ENCODE results near the gene EVI2A.
"Not testable (repeated sequence)": the region's sequence is repeated elsewhere in the genome, so short reads cannot be mapped to it uniquely, and the experiment has no call there.

EVI2A gene

DNA sequence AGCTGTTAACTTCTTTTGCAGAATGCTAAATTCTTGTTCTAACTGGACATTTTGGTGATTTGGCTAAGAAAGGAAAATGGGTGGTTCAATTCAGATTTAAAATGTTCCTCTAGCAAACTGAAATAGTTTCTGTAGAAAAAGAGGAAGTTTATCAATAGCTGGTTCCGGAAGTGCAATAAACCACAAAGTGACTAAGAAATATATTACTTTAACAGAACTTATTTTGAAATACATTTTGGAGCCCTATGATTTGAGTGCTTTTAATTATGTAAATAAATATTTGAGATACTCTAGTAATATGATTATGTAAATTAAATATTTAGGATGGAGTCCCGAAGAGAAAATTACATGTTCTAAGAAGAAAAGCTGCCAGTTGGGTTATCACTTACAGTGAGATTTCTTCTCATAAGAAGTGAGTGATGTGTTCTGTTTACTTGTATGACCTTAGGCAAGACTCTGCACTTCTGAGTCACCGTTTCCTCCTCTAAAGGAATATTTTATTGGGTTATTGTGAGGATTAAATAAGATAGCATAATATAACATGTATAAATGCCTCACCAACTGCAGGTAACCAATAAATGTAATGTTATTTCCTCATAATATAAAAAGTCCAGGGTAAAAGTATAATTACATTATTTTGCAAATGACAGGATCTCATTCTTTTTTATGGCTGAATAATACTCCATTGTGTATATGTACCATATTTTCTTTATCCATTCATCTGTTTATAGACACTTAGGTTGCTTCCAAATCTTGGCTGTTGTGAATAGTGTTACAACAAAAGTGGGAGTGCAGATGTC, 7.2 kb downstream of the EVI2A start, which contains the start of gene EVI2B:
Gene EVI2B (minus strand): TSS at position 73 of the 800 bp plus-strand sequence. CDS start 8,445 bp downstream, outside the sequence.
- peak within 1 kb of the TSS; percentile 8 to 19 for H3K4me3 ChIP-seq (replicated peaks in 1 of 2; ENCODE audit: low read depth in 2 of 2, low read length in 2 of 2)
- DNase-seq (ENCODE audit: low read depth in 2 of 2), result peak; percentile 65 to 85
- TF ChIP-seq CTCF (IDR thresholded peaks at IDR 0.05; ENCODE audit: low read depth, low read length), result no peak

DNA sequence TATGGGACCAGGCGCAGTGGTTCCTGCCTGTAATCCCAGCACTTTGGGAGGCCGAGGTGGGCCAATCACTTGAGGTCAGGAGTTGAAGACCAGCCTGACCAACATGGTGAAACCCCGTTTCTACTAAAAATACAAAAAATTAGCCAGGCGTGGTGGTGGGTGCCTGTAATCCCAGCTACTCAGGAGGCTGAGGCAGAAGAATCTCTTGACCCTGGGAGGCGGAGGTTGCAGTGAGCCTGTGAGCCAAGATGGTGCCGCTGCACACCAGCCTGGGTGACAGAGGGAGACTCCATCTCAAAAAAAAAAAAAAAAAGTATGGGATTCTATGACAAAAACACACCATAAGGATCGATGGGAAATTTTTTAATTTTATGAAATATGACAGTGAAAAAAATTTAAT, 9.2 kb downstream of the EVI2A start:
- not testable (repeated sequence) for DNase-seq (ENCODE audit: low read depth in 2 of 2); H3K4me3 ChIP-seq (replicated peaks in 1 of 2; ENCODE audit: low read depth in 2 of 2, low read length in 2 of 2)

- no peak for DNase-seq (ENCODE audit: low read depth in 2 of 2)
- no peak for TF ChIP-seq CTCF (IDR thresholded peaks at IDR 0.05; ENCODE audit: low read depth, low read length)
- no peak overlapping the region for H3K4me3 ChIP-seq (replicated peaks in 1 of 2; ENCODE audit: low read depth in 2 of 2, low read length in 2 of 2)
Observed at GRCh38 chr17:31311526-31311925, 9.9 kb downstream of the EVI2A start.

DNA sequence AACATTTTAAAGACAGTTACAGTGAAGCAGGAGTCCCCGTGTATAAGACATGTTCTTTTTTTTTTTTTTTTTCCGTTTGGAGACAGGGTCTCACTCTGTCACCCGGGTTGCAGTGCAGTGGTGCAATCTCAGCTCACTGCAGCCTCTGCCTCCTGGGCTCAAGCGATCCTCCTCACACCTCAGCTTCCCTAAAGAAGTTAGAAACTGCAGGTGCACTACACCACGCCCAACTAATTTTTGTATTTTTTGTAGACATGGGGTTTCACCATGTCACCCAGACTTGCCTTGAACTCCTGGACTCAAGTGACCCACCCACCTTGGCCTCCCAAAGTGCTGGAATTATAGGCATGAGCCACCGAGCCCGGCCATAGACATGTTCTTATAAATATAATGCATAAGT, 10.5 kb downstream of the EVI2A start:
- H3K4me3 ChIP-seq (replicated peaks in 1 of 2; ENCODE audit: low read depth in 2 of 2, low read length in 2 of 2), result no peak overlapping the region
- DNase-seq (ENCODE audit: low read depth in 2 of 2), result no peak
- TF ChIP-seq CTCF (IDR thresholded peaks at IDR 0.05; ENCODE audit: low read depth, low read length), result no peak

GRCh38 chr17:31310260-31310659, 11.2 kb downstream of the EVI2A start:
- TF ChIP-seq CTCF (IDR thresholded peaks at IDR 0.05; ENCODE audit: low read depth, low read length), result no peak
- no peak for DNase-seq (ENCODE audit: low read depth in 2 of 2)
- H3K4me3 ChIP-seq (replicated peaks in 1 of 2; ENCODE audit: low read depth in 2 of 2, low read length in 2 of 2), result no peak overlapping the region

DNA sequence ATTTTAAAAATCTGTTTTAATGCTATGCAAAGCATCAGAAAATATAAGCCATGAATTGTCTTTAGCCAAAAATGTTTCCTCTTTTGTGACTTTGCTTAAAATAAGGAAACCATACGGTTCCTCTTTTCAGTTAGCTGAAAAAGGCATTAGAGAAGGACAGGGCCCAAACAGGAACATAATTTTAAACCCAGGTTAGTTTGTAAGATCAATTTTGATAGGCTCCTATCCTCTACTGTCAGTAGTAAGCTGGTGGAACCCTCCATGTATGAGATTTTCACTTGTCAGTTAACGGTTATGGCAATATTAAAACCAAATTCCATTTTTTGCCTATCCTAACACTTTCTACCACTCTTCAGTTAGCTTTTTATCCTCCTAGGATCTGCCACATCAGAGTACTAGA, 11.9 kb downstream of the EVI2A start:
- no peak for DNase-seq (ENCODE audit: low read depth in 2 of 2)
- no peak for TF ChIP-seq CTCF (IDR thresholded peaks at IDR 0.05; ENCODE audit: low read depth, low read length)
- H3K4me3 ChIP-seq (replicated peaks in 1 of 2; ENCODE audit: low read depth in 2 of 2, low read length in 2 of 2), result no peak overlapping the region

- no peak for TF ChIP-seq CTCF (IDR thresholded peaks at IDR 0.05; ENCODE audit: low read depth, low read length)
- no peak for DNase-seq (ENCODE audit: low read depth in 2 of 2)
- H3K4me3 ChIP-seq (replicated peaks in 1 of 2; ENCODE audit: low read depth in 2 of 2, low read length in 2 of 2), result no peak overlapping the region
Observed at GRCh38 chr17:31308372-31309334, 12.8 kb downstream of the EVI2A start.

Measured in cardiac fibroblast (primary cell).